ENCODE results near the gene NAALAD2. TPM values are rescaled to one million over a fixed set of nuclear protein-coding genes. Genes with fewer than 3 reads are reported as not detected.
A peak's percentile ranks its signal among the peaks of the same experiment; 100 is the strongest.
"Not testable (repeated sequence)": the region's sequence is repeated elsewhere in the genome, so short reads cannot be mapped to it uniquely, and the experiment has no call there.

Gene NAALAD2
- total RNA-seq, result 8.5 TPM

GRCh38 chr11:90134478-90135003, at the start of gene NAALAD2:
NAALAD2 (plus strand) TSS chr11:90134663; CDS start chr11:90134759, 96 bp downstream.
- peak; percentile 60 for DNase-seq

- DNase-seq, result not testable (repeated sequence)
These were observed 48.8 kb upstream of the NAALAD2 start, which contains the start of gene UBTFL1 for GRCh38 chr11:90085650-90086049. UBTFL1 (plus strand) TSS chr11:90085950; CDS start chr11:90085950, 0 bp downstream.

GRCh38 chr11:90088731-90089130, 45.7 kb upstream of the NAALAD2 start:
- not testable (repeated sequence) for DNase-seq

GRCh38 chr11:90095230-90095924, 39.1 kb upstream of the NAALAD2 start:
- not testable (repeated sequence) for DNase-seq

GRCh38 chr11:90098261-90098660, 36.2 kb upstream of the NAALAD2 start:
- DNase-seq, result not testable (repeated sequence)

- no peak for DNase-seq
These were observed 34.0 kb upstream of the NAALAD2 start for GRCh38 chr11:90100431-90100830.

GRCh38 chr11:90113541-90113940, 20.9 kb upstream of the NAALAD2 start:
- DNase-seq, result peak; percentile 5

GRCh38 chr11:90120191-90120590, 14.3 kb upstream of the NAALAD2 start:
- no peak for DNase-seq

GRCh38 chr11:90124371-90124770, 10.1 kb upstream of the NAALAD2 start:
- no peak for DNase-seq

GRCh38 chr11:90124946-90125345, 9.5 kb upstream of the NAALAD2 start:
- no peak for DNase-seq

GRCh38 chr11:90133560-90134477, 644 bp upstream of the NAALAD2 start:
- peak; percentile 2 for DNase-seq

- no peak for DNase-seq
These were observed 553 bp downstream of the NAALAD2 start for GRCh38 chr11:90135016-90135415.

GRCh38 chr11:90148900-90149299, 14.4 kb downstream of the NAALAD2 start:
- DNase-seq, result no peak

GRCh38 chr11:90166982-90167573, 32.6 kb downstream of the NAALAD2 start:
- not testable (repeated sequence) for DNase-seq

GRCh38 chr11:90167704-90168103, 33.2 kb downstream of the NAALAD2 start:
- DNase-seq, result not testable (repeated sequence)

- no peak for DNase-seq
These were observed 34.1 kb downstream of the NAALAD2 start for GRCh38 chr11:90168571-90168970.

- no peak for DNase-seq
These were observed 36.9 kb downstream of the NAALAD2 start for GRCh38 chr11:90171359-90171758.

GRCh38 chr11:90176069-90176468, 41.6 kb downstream of the NAALAD2 start:
- no peak for DNase-seq

GRCh38 chr11:90178751-90179150, 44.3 kb downstream of the NAALAD2 start:
- no peak for DNase-seq

- no peak for DNase-seq
These were observed 45.5 kb downstream of the NAALAD2 start for GRCh38 chr11:90179923-90180322.

GRCh38 chr11:90187839-90188238, 53.4 kb downstream of the NAALAD2 start:
- DNase-seq, result no peak

GRCh38 chr11:90189011-90189410, 54.5 kb downstream of the NAALAD2 start:
- DNase-seq, result no peak
